SK-N-SH treated with all-trans-retinoic acid at 6 μM for 48 hours (cell line): ENCODE results near the gene PAQR5.

Experiments used
- ATAC-seq: fragments of 200-7000 bp; cut with Tn5 transposase; 3 replicates; pipeline ENCODE4 v1.9.1; 2020; ENCODE audit warnings: mild to moderate bottlenecking, moderate library complexity
- ARNTL ChIP-seq: fragments of 450-650 bp; formaldehyde crosslinking; IDR thresholded peaks from 2 replicates; pipeline ENCODE4 v1.5.0; 2020; ENCODE audit warnings: low read depth, mild to moderate bottlenecking, moderate library complexity, borderline replicate concordance
- BACH2 ChIP-seq: fragments of 250-450 bp; sonication (Bioruptor Pico); IDR thresholded peaks from 2 replicates; pipeline ENCODE4 v1.9.0; 2021; ENCODE audit warnings: mild to moderate bottlenecking, borderline replicate concordance
- CREB5 ChIP-seq: fragments of 250-450 bp; sonication (Bioruptor Pico); IDR thresholded peaks from 2 replicates; pipeline ENCODE4 v1.5.1; 2020; ENCODE audit warnings: low read depth, mild to moderate bottlenecking, moderate library complexity
- CSDC2 ChIP-seq: fragments of 250-450 bp; sonication (Bioruptor Pico); IDR thresholded peaks from 2 replicates; pipeline ENCODE4 v1.5.0; 2020; ENCODE audit warnings: mild to moderate bottlenecking, moderate library complexity
- CSRNP3 ChIP-seq: fragments of 250-450 bp; sonication (Bioruptor Pico); IDR thresholded peaks from 2 replicates; pipeline ENCODE4 v1.5.1; 2021; ENCODE audit warnings: mild to moderate bottlenecking, moderate library complexity
- ESRRG ChIP-seq: fragments of 250-450 bp; sonication (Bioruptor Pico); IDR thresholded peaks from 2 replicates; pipeline ENCODE4 v1.6.1; 2021; ENCODE audit warnings: mild to moderate bottlenecking
- GLIS3 ChIP-seq: fragments of 250-450 bp; sonication (Bioruptor Pico); IDR thresholded peaks from 2 replicates; pipeline ENCODE4 v1.5.0; 2020; ENCODE audit warnings: mild to moderate bottlenecking, moderate library complexity
- ISL1 ChIP-seq: fragments of 250-450 bp; sonication (Bioruptor Pico); IDR thresholded peaks from 2 replicates; pipeline ENCODE4 v2.1.2; 2022; ENCODE audit warnings: mild to moderate bottlenecking, moderate library complexity
- PPARA ChIP-seq: fragments of 250-450 bp; sonication (Bioruptor Pico); IDR thresholded peaks from 2 replicates; pipeline ENCODE4 v1.5.0; 2020; ENCODE audit warnings: mild to moderate bottlenecking, borderline replicate concordance
- SNAI2 ChIP-seq: fragments of 250-450 bp; sonication (Bioruptor Pico); IDR thresholded peaks from 2 replicates; pipeline ENCODE4 v1.5.0; 2020; ENCODE audit warnings: mild to moderate bottlenecking, moderate library complexity
- TCF4 ChIP-seq: fragments of 250-450 bp; sonication (Bioruptor Pico); IDR thresholded peaks from 2 replicates; pipeline ENCODE4 v1.8.0; 2021; ENCODE audit warnings: mild to moderate bottlenecking, moderate library complexity, borderline replicate concordance
- TOX ChIP-seq: fragments of 250-450 bp; sonication (Bioruptor Pico); IDR thresholded peaks from 2 replicates; pipeline ENCODE4 v1.8.0; 2021; ENCODE audit warnings: mild to moderate bottlenecking, moderate library complexity, borderline replicate concordance
- TSHZ2 ChIP-seq: fragments of 250-450 bp; sonication (Bioruptor Pico); IDR thresholded peaks from 2 replicates; pipeline ENCODE4 v1.5.0; 2020; ENCODE audit warnings: mild to moderate bottlenecking, moderate library complexity
- ZC3H10 ChIP-seq: fragments of 250-450 bp; sonication (Bioruptor Pico); IDR thresholded peaks from 2 replicates; pipeline ENCODE4 v1.5.1; 2021; ENCODE audit warnings: mild to moderate bottlenecking, moderate library complexity
- ZFP3 ChIP-seq: fragments of 250-450 bp; sonication (Bioruptor Pico); IDR thresholded peaks from 2 replicates; pipeline ENCODE4 v1.5.0; 2020; ENCODE audit warnings: mild to moderate bottlenecking, moderate library complexity
- ZFP30 ChIP-seq: fragments of 450-650 bp; formaldehyde crosslinking; IDR thresholded peaks from 2 replicates; pipeline ENCODE4 v1.5.0; 2022; ENCODE audit warnings: mild to moderate bottlenecking, moderate library complexity
- ZNF70 ChIP-seq: fragments of 450-650 bp; formaldehyde crosslinking; IDR thresholded peaks from 2 replicates; pipeline ENCODE4 v1.5.0; 2020; ENCODE audit warnings: mild to moderate bottlenecking, moderate library complexity
- ZNF8 ChIP-seq: fragments of 450-650 bp; formaldehyde crosslinking; IDR thresholded peaks from 2 replicates; pipeline ENCODE4 v1.5.0; 2020; ENCODE audit warnings: mild to moderate bottlenecking, moderate library complexity
- TF ChIP-seq, protein P1 (sequence below): fragments of 250-450 bp; sonication (Bioruptor Pico); IDR thresholded peaks from 2 replicates; pipeline ENCODE4 v1.8.0; 2021; ENCODE audit warnings: low read depth, mild to moderate bottlenecking, moderate library complexity, borderline replicate concordance
- TF ChIP-seq, protein P2 (sequence below): fragments of 250-450 bp; sonication (Bioruptor Pico); IDR thresholded peaks from 2 replicates; pipeline ENCODE4 v1.8.0; 2020; ENCODE audit warnings: mild to moderate bottlenecking, moderate library complexity, borderline replicate concordance

Gene PAQR5

DNA sequence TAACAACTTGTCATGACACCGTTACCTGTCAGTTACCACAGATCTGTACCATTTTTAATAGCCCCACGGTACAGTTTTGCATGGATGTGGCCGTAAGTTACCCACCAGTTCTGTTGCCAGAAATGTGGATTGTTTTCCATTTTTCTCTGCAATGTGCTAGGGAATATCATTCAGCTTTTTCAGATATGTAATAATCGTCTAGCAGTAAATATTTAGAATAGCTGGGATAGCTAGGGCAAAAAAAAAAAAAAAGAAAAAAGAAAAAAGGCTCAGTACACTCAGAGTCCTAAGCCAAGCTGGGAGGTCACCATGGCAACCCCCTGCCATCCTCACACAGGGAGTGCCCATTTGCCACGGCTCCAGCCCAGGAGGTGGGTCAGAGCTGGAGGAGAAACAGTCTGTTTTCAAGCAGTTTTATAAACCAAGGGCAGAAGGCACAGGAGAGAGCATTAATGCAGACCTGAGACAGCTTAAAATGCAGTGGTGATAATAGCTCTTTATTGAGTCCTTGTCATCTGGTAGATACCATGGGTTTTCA lies 25.2 kb downstream of the PAQR5 start:
- ATAC-seq, result peak; percentile 80
- no peak for TF ChIP-seq ZC3H10 (CRISPR knock-in tag)
- TF ChIP-seq CREB5 (CRISPR knock-in tag), result no peak
- TF ChIP-seq ARNTL, result no peak
- no peak for TF ChIP-seq BACH2 (CRISPR knock-in tag)
- TF ChIP-seq ESRRG, result no peak
- no peak for TF ChIP-seq ZFP3 (CRISPR knock-in tag)
- TF ChIP-seq, protein P1, sequence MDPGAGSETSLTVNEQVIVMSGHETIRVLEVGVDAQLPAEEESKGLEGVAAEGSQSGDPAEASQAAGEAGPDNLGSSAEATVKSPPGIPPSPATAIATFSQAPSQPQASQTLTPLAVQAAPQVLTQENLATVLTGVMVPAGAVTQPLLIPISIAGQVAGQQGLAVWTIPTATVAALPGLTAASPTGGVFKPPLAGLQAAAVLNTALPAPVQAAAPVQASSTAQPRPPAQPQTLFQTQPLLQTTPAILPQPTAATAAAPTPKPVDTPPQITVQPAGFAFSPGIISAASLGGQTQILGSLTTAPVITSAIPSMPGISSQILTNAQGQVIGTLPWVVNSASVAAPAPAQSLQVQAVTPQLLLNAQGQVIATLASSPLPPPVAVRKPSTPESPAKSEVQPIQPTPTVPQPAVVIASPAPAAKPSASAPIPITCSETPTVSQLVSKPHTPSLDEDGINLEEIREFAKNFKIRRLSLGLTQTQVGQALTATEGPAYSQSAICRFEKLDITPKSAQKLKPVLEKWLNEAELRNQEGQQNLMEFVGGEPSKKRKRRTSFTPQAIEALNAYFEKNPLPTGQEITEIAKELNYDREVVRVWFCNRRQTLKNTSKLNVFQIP (CRISPR knock-in tag), result no peak
- no peak for TF ChIP-seq ZNF70 (CRISPR knock-in tag)
- TF ChIP-seq ISL1 (CRISPR knock-in tag), result no peak
- no peak for TF ChIP-seq SNAI2
- no peak for TF ChIP-seq CSRNP3 (CRISPR knock-in tag)
- no peak for TF ChIP-seq PPARA
- TF ChIP-seq TOX (CRISPR knock-in tag), result no peak
- no peak for TF ChIP-seq ZNF8
- no peak for TF ChIP-seq CSDC2 (CRISPR knock-in tag)
- TF ChIP-seq TCF4, result no peak
- no peak for TF ChIP-seq ZFP30 (CRISPR knock-in tag)

DNA sequence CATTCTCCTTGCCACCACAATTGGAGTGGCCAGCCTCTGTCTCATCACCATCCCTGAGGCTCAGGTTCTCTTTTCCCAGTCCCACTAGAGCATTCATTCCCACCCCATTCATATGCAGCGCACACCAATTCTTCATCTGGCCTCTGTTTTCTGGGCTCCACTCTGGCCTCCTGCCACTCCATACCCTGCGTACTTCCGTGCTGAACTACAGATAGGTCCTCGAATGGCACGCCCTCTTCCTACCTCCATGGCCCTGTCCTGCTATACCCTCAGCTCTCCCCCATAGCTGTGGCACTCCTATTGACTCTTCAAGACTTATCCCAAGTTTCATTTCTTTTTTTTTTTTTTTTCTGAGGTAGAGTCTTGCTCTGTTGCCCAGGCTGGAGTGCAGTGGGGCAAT lies 25.9 kb downstream of the PAQR5 start:
- TF ChIP-seq TSHZ2 (CRISPR knock-in tag), result no peak
- ATAC-seq, result no peak

GRCh38 chr15:69325456-69325971 lies 26.8 kb downstream of the PAQR5 start:
- no peak for ATAC-seq
- TF ChIP-seq GLIS3 (CRISPR knock-in tag) (no peak), CSRNP3 (CRISPR knock-in tag) (no peak), CREB5 (CRISPR knock-in tag) (no peak), ARNTL (no peak)
- TF ChIP-seq, protein P2, sequence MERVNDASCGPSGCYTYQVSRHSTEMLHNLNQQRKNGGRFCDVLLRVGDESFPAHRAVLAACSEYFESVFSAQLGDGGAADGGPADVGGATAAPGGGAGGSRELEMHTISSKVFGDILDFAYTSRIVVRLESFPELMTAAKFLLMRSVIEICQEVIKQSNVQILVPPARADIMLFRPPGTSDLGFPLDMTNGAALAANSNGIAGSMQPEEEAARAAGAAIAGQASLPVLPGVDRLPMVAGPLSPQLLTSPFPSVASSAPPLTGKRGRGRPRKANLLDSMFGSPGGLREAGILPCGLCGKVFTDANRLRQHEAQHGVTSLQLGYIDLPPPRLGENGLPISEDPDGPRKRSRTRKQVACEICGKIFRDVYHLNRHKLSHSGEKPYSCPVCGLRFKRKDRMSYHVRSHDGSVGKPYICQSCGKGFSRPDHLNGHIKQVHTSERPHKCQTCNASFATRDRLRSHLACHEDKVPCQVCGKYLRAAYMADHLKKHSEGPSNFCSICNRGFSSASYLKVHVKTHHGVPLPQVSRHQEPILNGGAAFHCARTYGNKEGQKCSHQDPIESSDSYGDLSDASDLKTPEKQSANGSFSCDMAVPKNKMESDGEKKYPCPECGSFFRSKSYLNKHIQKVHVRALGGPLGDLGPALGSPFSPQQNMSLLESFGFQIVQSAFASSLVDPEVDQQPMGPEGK (CRISPR knock-in tag), result no peak
- TF ChIP-seq, all 23 proteins: peak for 0
